OCI-LY7 (cell line): ENCODE measurements around the gene SYNDIG1L. TPM values are rescaled to one million over a fixed set of nuclear protein-coding genes. Genes with fewer than 3 reads are reported as not detected.

Experiments
- BruUV-seq: library from RNA; stranded (reverse); fragments of 400-500 nt; replicated peaks from 2 replicates; lab custom pipeline; 2021; lab: Mats Ljungman, UMichigan
- CTCF ChIA-PET: fragments of 300-600 bp; sonication (Branson Sonifier 250); formaldehyde crosslinking; loops from one replicate; lab custom pipeline; 2022; ENCODE audit warnings: antibody characterized with exemption; ENCODE audit not compliant: unreplicated experiment; lab: Charles Lee
- POLR2A ChIA-PET: fragments of 300-600 bp; sonication (Branson Sonifier 250); formaldehyde crosslinking; loops from one replicate; lab custom pipeline; 2022; ENCODE audit warnings: antibody characterized with exemption; lab: Charles Lee
- DNase-seq: peaks from one replicate; pipeline ENCODE4 v3.0.0-alpha.2; 2015; ENCODE audit warnings: low spot score
- H2AFZ ChIP-seq: fragments of 200-600 bp; sonication (generic), shearing (Covaris generic); 2 replicates; pipeline ENCODE4 v1.6.1; 2014; ENCODE audit warnings: mild to moderate bottlenecking, antibody characterized with exemption, low read length, moderate library complexity
- H3K27ac ChIP-seq: fragments of 200-600 bp; sonication (generic); 2 replicates; pipeline ENCODE4 v1.5.1; 2014; ENCODE audit warnings: mixed run types, low read depth, mild to moderate bottlenecking, moderate library complexity, low read length, inconsistent platforms; ENCODE audit not compliant: poor library complexity, severe bottlenecking
- H3K36me3 ChIP-seq: fragments of 200-600 bp; sonication (generic); 2 replicates; pipeline ENCODE4 v1.6.1; 2014; ENCODE audit warnings: mild to moderate bottlenecking, antibody characterized with exemption, low read length, moderate library complexity, mixed read lengths; ENCODE audit not compliant: insufficient read depth
- H3K4me1 ChIP-seq: fragments of 200-600 bp; sonication (generic); 2 replicates; pipeline ENCODE4 v1.5.1; 2014; ENCODE audit warnings: mild to moderate bottlenecking, low read length; ENCODE audit not compliant: insufficient read depth, poor library complexity, severe bottlenecking
- H3K4me2 ChIP-seq: fragments of 200-600 bp; sonication (generic); 2 replicates; pipeline ENCODE4 v1.6.1; 2014; ENCODE audit warnings: mild to moderate bottlenecking, low read length
- H3K4me3 ChIP-seq: fragments of 200-600 bp; sonication (generic); 2 replicates; pipeline ENCODE4 v1.5.1; 2014; ENCODE audit warnings: mild to moderate bottlenecking, low read depth, low read length; ENCODE audit not compliant: poor library complexity, severe bottlenecking
- H3K79me2 ChIP-seq: fragments of 200-600 bp; sonication (generic); 2 replicates; pipeline ENCODE4 v1.6.1; 2016; ENCODE audit warnings: low read depth, mild to moderate bottlenecking, low read length, moderate library complexity, mixed read lengths; ENCODE audit not compliant: insufficient read depth
- H3K9me2 ChIP-seq: fragments of 200-600 bp; sonication (generic); 2 replicates; pipeline ENCODE4 v1.6.1; 2016; ENCODE audit warnings: mild to moderate bottlenecking, low read length, mixed read lengths; ENCODE audit not compliant: insufficient read depth
- H3K9me3 ChIP-seq: fragments of 200-600 bp; sonication (generic); 2 replicates; pipeline ENCODE4 v1.6.1; 2014; ENCODE audit warnings: mild to moderate bottlenecking, mixed run types, low read length, mixed read lengths
- H4K20me1 ChIP-seq: fragments of 200-600 bp; sonication (generic); 2 replicates; pipeline ENCODE4 v1.6.1; 2014; ENCODE audit warnings: mild to moderate bottlenecking, antibody characterized with exemption, low read length, moderate library complexity, mixed read lengths; ENCODE audit not compliant: insufficient read depth
- EZH2phosphoT487 ChIP-seq: fragments of 200-600 bp; sonication (generic); IDR thresholded peaks from 2 replicates; pipeline ENCODE4 v1.6.1; 2018; ENCODE audit warnings: low read depth, borderline replicate concordance, mild to moderate bottlenecking, mixed run types, antibody characterized with exemption, low read length, moderate library complexity, mixed read lengths
- intact Hi-C: fragments of 100-400 bp; cut with micrococcal nuclease; formaldehyde crosslinking; loops from one replicate; pipeline ENCODE4 v1.10.0; 2022; ENCODE audit not compliant: unreplicated experiment
- total RNA-seq, 2 experiments: library from RNA; depleted of rRNA in 1 of 2; stranded (reverse); fragments of >200 nt in 1 of 2; shearing (Covaris generic) in 1 of 2; gene quantifications; 2 replicates each; pipeline ENCODE4 v1.2.3, GENCODE V29; 2014 to 2022
- TF ChIP-seq, protein P1 (sequence below): fragments of 200-600 bp; sonication (generic); conservative IDR thresholded peaks from 2 replicates; pipeline ENCODE4 v1.5.1; 2014; ENCODE audit warnings: mild to moderate bottlenecking, antibody characterized with exemption, low read length, moderate library complexity, mixed read lengths

The SYNDIG1L gene
- total RNA-seq, 2 experiments from 2014 or later: not detected

DNA sequence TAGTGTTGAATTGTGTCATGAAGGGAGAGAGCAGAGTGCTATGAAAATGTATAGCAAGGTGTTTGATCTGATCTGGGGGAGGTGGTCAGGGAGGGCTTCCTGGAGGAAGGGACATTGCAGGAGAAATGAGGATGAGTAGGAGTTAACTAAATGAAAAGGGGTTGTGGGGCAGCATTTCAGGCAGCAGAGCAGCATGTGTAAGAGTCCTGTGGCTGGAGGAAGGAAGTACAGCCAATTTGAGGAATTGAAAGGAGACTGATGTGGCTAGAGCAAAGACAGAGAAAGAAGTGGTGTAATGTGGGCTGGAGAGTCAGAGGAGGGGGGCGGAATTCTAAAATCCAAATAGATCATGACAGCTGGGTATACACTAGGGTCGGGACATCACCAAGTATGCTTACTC is 46.6 kb upstream of the SYNDIG1L start:
- TF ChIP-seq, protein P1, sequence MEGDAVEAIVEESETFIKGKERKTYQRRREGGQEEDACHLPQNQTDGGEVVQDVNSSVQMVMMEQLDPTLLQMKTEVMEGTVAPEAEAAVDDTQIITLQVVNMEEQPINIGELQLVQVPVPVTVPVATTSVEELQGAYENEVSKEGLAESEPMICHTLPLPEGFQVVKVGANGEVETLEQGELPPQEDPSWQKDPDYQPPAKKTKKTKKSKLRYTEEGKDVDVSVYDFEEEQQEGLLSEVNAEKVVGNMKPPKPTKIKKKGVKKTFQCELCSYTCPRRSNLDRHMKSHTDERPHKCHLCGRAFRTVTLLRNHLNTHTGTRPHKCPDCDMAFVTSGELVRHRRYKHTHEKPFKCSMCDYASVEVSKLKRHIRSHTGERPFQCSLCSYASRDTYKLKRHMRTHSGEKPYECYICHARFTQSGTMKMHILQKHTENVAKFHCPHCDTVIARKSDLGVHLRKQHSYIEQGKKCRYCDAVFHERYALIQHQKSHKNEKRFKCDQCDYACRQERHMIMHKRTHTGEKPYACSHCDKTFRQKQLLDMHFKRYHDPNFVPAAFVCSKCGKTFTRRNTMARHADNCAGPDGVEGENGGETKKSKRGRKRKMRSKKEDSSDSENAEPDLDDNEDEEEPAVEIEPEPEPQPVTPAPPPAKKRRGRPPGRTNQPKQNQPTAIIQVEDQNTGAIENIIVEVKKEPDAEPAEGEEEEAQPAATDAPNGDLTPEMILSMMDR: no peak
- no peak for TF ChIP-seq EZH2phosphoT487
- H3K79me2 ChIP-seq: no peaks in the 10 kb centered on the region
- intact Hi-C loops: no loop called here
- no peak for DNase-seq
- no peak overlapping the region for H3K4me3 ChIP-seq
- H3K27ac ChIP-seq: no peak overlapping the region
- H2AFZ ChIP-seq: no peak overlapping the region
- H3K4me2 ChIP-seq: no peak overlapping the region
- ChIA-PET CTCF (no interaction called here), POLR2A (no interaction called here)
- BruUV-seq: no TSS peak
- H3K4me1 ChIP-seq: no peaks in the 10 kb centered on the region
- H3K9me2 ChIP-seq: no peaks in the 10 kb centered on the region
- no peaks in the 10 kb centered on the region for H3K36me3 ChIP-seq
- H3K9me3 ChIP-seq: no peaks in the 10 kb centered on the region
- no peaks in the 10 kb centered on the region for H4K20me1 ChIP-seq

DNA sequence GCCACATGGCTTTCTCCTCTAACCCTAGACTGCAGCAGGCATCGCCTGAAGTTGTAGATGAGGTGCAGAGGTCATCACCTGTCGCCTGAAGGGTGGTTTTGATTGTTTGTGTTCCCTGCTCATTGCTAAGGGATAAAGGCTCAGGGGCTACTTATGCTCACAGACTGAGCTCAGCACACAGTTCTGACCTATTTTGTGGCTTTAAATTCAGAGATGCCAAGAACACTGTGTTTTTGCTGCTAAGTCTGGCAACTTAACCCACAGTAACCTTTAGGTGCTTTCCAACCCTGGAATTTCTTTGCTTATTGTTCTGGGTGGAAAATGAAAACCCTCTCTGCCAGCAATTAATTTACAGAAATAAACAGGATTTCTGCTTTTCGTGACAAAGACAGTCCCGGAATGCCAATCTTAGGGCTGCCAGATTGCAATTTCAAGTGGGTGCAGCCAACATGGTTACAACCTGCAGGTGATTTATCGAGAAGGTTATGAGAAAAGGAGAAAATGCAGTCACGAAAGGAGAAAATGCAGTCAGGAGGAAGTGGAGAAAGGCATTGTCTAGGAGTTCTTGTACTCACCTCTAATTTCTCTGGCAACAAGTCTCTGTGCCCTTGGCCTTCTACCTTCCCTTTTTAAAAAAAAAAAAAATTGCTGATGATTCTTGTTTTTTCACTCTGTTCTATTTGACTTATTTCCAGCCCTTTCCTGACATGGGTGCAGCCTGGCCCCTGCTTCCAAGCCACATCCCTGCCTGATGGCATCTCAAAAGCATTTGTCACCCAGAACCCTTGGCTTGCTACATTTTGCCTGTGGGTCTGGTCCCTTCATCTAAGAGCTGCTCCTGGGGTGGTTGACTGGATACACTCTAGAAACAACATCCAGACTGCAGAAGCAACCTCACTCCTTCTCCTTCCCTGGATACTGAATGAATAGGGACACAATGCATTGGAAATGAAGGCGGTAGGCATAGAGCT is 43.8 kb upstream of the SYNDIG1L start:
- Histone ChIP-seq H3K9me3 (no peaks in the 10 kb centered on the region), H3K4me3 (no peak overlapping the region), H3K4me1 (no peaks in the 10 kb centered on the region), H2AFZ (no peak overlapping the region), H3K27ac (no peak overlapping the region), H3K79me2 (no peaks in the 10 kb centered on the region), H3K9me2 (no peaks in the 10 kb centered on the region), H3K4me2 (no peak overlapping the region), H4K20me1 (no peaks in the 10 kb centered on the region), H3K36me3 (no peaks in the 10 kb centered on the region)
- TF ChIP-seq, protein P1: no peak
- no peak for TF ChIP-seq EZH2phosphoT487
- BruUV-seq: no TSS peak
- DNase-seq: no peak
- ChIA-PET POLR2A (interaction anchor here (1.1 kb wide), 1 partner anchor 104 kb away, joined by 3 read pairs; no protein-coding TSS in a partner anchor), CTCF (interaction anchor here (0.6 kb wide), 1 partner anchor 32 kb away, joined by 3 read pairs; no protein-coding TSS in a partner anchor)
- intact Hi-C loops: no loop called here

DNA sequence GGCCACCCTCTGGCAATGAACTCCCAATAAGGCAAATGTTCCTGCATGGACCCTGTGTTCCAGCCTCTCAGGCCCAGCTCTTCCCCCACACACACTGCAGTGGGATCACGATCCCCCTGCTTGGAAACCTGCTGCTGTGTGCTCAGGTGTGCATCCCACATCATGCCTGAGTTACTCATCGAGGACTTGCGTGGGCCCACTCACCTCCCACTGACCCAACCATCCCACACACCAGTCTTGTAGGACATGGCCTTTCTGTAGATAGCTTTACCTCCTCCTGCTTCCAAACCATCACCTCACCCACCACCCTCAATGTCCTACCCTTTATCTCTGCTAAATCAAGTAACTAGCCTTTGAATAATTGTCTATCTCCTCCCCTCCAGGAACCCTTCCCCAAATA is 42.5 kb upstream of the SYNDIG1L start:
- Histone ChIP-seq H4K20me1 (no peaks in the 10 kb centered on the region), H2AFZ (no peak overlapping the region), H3K9me3 (no peaks in the 10 kb centered on the region), H3K27ac (no peak overlapping the region), H3K9me2 (no peaks in the 10 kb centered on the region), H3K4me2 (no peak overlapping the region), H3K4me3 (no peak overlapping the region), H3K79me2 (no peaks in the 10 kb centered on the region), H3K4me1 (no peaks in the 10 kb centered on the region), H3K36me3 (no peaks in the 10 kb centered on the region)
- intact Hi-C loops: no loop called here
- ChIA-PET CTCF (no interaction called here), POLR2A (interaction anchor here (1.1 kb wide), 1 partner anchor 103 kb away, joined by 3 read pairs; no protein-coding TSS in a partner anchor)
- no TSS peak for BruUV-seq
- no peak for DNase-seq
- TF ChIP-seq, protein P1: no peak
- TF ChIP-seq EZH2phosphoT487: no peak
